Naive thymus-derived CD4-positive, alpha-beta T cell (primary cell): ENCODE measurements around the gene TC2N. TPM values are rescaled to one million over a fixed set of nuclear protein-coding genes. Genes with fewer than 3 reads are reported as not detected.
"Not testable (repeated sequence)": the region's sequence is repeated elsewhere in the genome, so short reads cannot be mapped to it uniquely, and the experiment has no call there.

ENCODE experiments used
- ATAC-seq: fragments of 150-1000 bp; cut with Tn5 transposase; 2 replicates; pipeline ENCODE4 v1.10.0; 2021; ENCODE audit warnings: mild to moderate bottlenecking, moderate library complexity
- CTCF ChIA-PET: fragments of 350-600 bp; sonication (Branson Sonifier 250); formaldehyde crosslinking; loops from one replicate; lab custom pipeline; 2021; ENCODE audit warnings: antibody characterized with exemption; lab: Charles Lee
- POLR2A ChIA-PET: fragments of 350-600 bp; sonication (Branson Sonifier 250); formaldehyde crosslinking; loops from one replicate; lab custom pipeline; 2021; ENCODE audit warnings: antibody characterized with exemption, inconsistent platforms; lab: Charles Lee
- DNase-seq, 9 donors: peaks; one replicate each; pipeline versions ENCODE4 v3.0.0 to v3.0.0-alpha.2; 2020 to 2022; ENCODE audit warnings: mixed read lengths in 1 of 9
- H3K27ac ChIP-seq: one replicate; pipeline ENCODE4 v1.7.0; 2013; ENCODE audit warnings: mild to moderate bottlenecking, low read depth, low read length, moderate library complexity
- H3K27me3 ChIP-seq, 2 donors: one replicate each; pipeline ENCODE4 v1.7.0; 2013; ENCODE audit warnings: low read length in 2 of 2, mild to moderate bottlenecking in 2 of 2, moderate library complexity in 2 of 2; ENCODE audit not compliant: control insufficient read depth in 2 of 2, insufficient read depth in 2 of 2
- H3K36me3 ChIP-seq, 3 experiments: 1 replicate in 2 of 3; 2 replicates in 1 of 3; pipeline ENCODE4 v1.7.0; 2013; ENCODE audit warnings: low read length in 3 of 3, mild to moderate bottlenecking in 3 of 3, moderate library complexity in 1 of 3; ENCODE audit not compliant: insufficient read depth in 3 of 3, control insufficient read depth in 2 of 3
- H3K4me1 ChIP-seq, 2 donors: one replicate each; pipeline ENCODE4 v1.7.0; 2013; ENCODE audit warnings: low read length in 2 of 2, mild to moderate bottlenecking in 2 of 2, moderate library complexity in 1 of 2; ENCODE audit not compliant: control insufficient read depth in 2 of 2, insufficient read depth in 2 of 2
- H3K4me3 ChIP-seq: 2 replicates; pipeline ENCODE4 v1.7.0; 2013; ENCODE audit warnings: mild to moderate bottlenecking, low read length
- H3K9me3 ChIP-seq, 3 experiments: 1 replicate in 2 of 3; 2 replicates in 1 of 3; pipeline ENCODE4 v1.7.0; 2013; ENCODE audit warnings: low read length in 3 of 3; ENCODE audit not compliant: control insufficient read depth in 2 of 3
- H3K27ac Mint-ChIP-seq, 9 donors: one replicate each; pipeline ENCODE4 v1.8.0; 2020 to 2022; ENCODE audit warnings: mixed read lengths in 9 of 9, mild to moderate bottlenecking in 8 of 9, moderate library complexity in 5 of 9, inconsistent platforms in 2 of 9
- H3K27me3 Mint-ChIP-seq, 5 donors: one replicate each; pipeline ENCODE4 v1.8.0; 2021 to 2022; ENCODE audit warnings: mixed read lengths in 5 of 5, mild to moderate bottlenecking in 1 of 5
- H3K36me3 Mint-ChIP-seq, 5 donors: one replicate each; pipeline ENCODE4 v1.8.0; 2020 to 2022; ENCODE audit warnings: mixed read lengths in 5 of 5, mild to moderate bottlenecking in 3 of 5, inconsistent platforms in 1 of 5
- H3K4me1 Mint-ChIP-seq, 7 donors: one replicate each; pipeline ENCODE4 v1.8.0; 2020 to 2022; ENCODE audit warnings: mixed read lengths in 7 of 7, mild to moderate bottlenecking in 3 of 7, inconsistent platforms in 1 of 7
- H3K4me3 Mint-ChIP-seq, 10 donors: one replicate each; pipeline ENCODE4 v1.8.0; 2020 to 2022; ENCODE audit warnings: mild to moderate bottlenecking in 10 of 10, mixed read lengths in 10 of 10, moderate library complexity in 6 of 10, inconsistent platforms in 2 of 10
- H3K9me3 Mint-ChIP-seq, 11 donors: one replicate each; pipeline ENCODE4 v1.8.0; 2020 to 2022; ENCODE audit warnings: mixed read lengths in 11 of 11, mild to moderate bottlenecking in 4 of 11, inconsistent platforms in 1 of 11, moderate library complexity in 1 of 11
- intact Hi-C, 2 donors: fragments of 100-400 bp; cut with micrococcal nuclease; formaldehyde crosslinking; loops; one replicate each; pipeline ENCODE4 v1.15.1; 2023
- polyA plus RNA-seq, 2 donors: library from polyadenylated mRNA; unstranded; fragments of 300-500 nt; fragmentation: Illumina TruSeq; gene quantifications; one replicate each; pipeline ENCODE4 v1.2.3, GENCODE V29; 2021
- total RNA-seq, 6 experiments: library from RNA in 5 of 6; stranded (reverse) in 5 of 6; gene quantifications; 1 replicate in 5 of 6; 2 replicates in 1 of 6; pipeline ENCODE4 v1.2.3 and lab custom pipeline; 2021 to 2026

TC2N gene
- total and polyA plus RNA-seq, 7 experiments from 2014 or later = 158 to 301 (median 193) TPM

- peaks cover 0 to 29% (median 12%) of the 10 kb centered on the region in 3 experiments for H3K9me3 ChIP-seq
- peak overlapping the region in 1 of 10 donors; percentile 45 for H3K4me3 Mint-ChIP-seq
- H3K27me3 Mint-ChIP-seq, H3K4me1 ChIP-seq, H3K27ac ChIP-seq, H3K27me3 ChIP-seq, CTCF ChIA-PET, intact Hi-C loops, DNase-seq, H3K4me3 ChIP-seq, ATAC-seq: not testable (repeated sequence)
- peaks cover 42 to 77% (median 73%) of the 10 kb centered on the region in 5 donors for H3K36me3 Mint-ChIP-seq
- POLR2A ChIA-PET = interaction anchor here (0.8 kb wide), 1 partner anchor 61 kb away, joined by 4 read pairs; the partner anchor contains the start of gene TC2N
- H3K9me3 Mint-ChIP-seq = peaks cover 16 to 55% (median 38%) of the 10 kb centered on the region in 11 donors
- peak overlapping the region in 1 of 9 donors; percentile 24 for H3K27ac Mint-ChIP-seq
- H3K4me1 Mint-ChIP-seq = peaks cover 6 to 48% (median 29%) of the 10 kb centered on the region in 7 donors
- H3K36me3 ChIP-seq = peaks cover 39 to 73% (median 43%) of the 10 kb centered on the region in 3 experiments
These were observed 61.2 kb downstream of the TC2N start for GRCh38 chr14:91806094-91806493.

GRCh38 chr14:91805659-91806058, 61.7 kb downstream of the TC2N start:
- H3K27me3 Mint-ChIP-seq = no peaks in the 10 kb centered on the region
- peaks cover 0 to 3% of the 10 kb centered on the region in 2 donors for H3K4me1 ChIP-seq
- peaks cover 38 to 73% (median 69%) of the 10 kb centered on the region in 5 donors for H3K36me3 Mint-ChIP-seq
- POLR2A ChIA-PET = interaction anchor here (0.6 to 1.8 kb wide), 5 partner anchors 17 to 561 kb away, joined by 3 to 6 read pairs (median 4); partner anchors contain the start of gene TC2N
- no peak for DNase-seq
- peaks cover 35 to 69% (median 38%) of the 10 kb centered on the region in 3 experiments for H3K36me3 ChIP-seq
- intact Hi-C loops = no loop called here
- CTCF ChIA-PET = no interaction called here
- H3K9me3 Mint-ChIP-seq = peaks cover 16 to 51% (median 34%) of the 10 kb centered on the region in 11 donors
- H3K9me3 ChIP-seq = peaks cover 0 to 29% (median 12%) of the 10 kb centered on the region in 3 experiments
- no peak overlapping the region for H3K27ac Mint-ChIP-seq
- H3K27me3 ChIP-seq = no peaks in the 10 kb centered on the region
- no peak for ATAC-seq
- no peak overlapping the region for H3K4me3 Mint-ChIP-seq
- H3K4me3 ChIP-seq = no peak overlapping the region
- H3K27ac ChIP-seq = no peak overlapping the region
- peaks cover 6 to 45% (median 29%) of the 10 kb centered on the region in 7 donors for H3K4me1 Mint-ChIP-seq

- no peak overlapping the region for H3K4me3 ChIP-seq
- POLR2A ChIA-PET = interaction anchor here (0.6 to 1.7 kb wide), 5 partner anchors 11 to 110 kb away, joined by 3 to 4 read pairs (median 3); partner anchors contain the start of gene TC2N
- Mint-ChIP-seq H3K27ac (peak overlapping the region in 3 of 9 donors; percentile 8 to 61 (median 40)), H3K9me3 (peaks cover 3 to 8% (median 6%) of the 10 kb centered on the region in 11 donors), H3K4me1 (peaks cover 6 to 46% (median 34%) of the 10 kb centered on the region in 7 donors), H3K4me3 (no peak overlapping the region), H3K36me3 (peaks cover 8 to 43% (median 34%) of the 10 kb centered on the region in 5 donors), H3K27me3 (no peaks in the 10 kb centered on the region)
- peaks cover 0 to 5% (median 2%) of the 10 kb centered on the region in 3 experiments for H3K9me3 ChIP-seq
- intact Hi-C loops = no loop called here
- H3K27me3 ChIP-seq = no peaks in the 10 kb centered on the region
- DNase-seq (no peak), ATAC-seq (no peak)
- peaks cover 0 to 7% of the 10 kb centered on the region in 2 donors for H3K4me1 ChIP-seq
- peak overlapping the region; percentile 21 for H3K27ac ChIP-seq
- H3K36me3 ChIP-seq = peaks cover 14 to 30% (median 14%) of the 10 kb centered on the region in 3 experiments
- CTCF ChIA-PET = interaction anchor here (1.1 to 1.5 kb wide), 2 partner anchors 10 to 110 kb away, joined by 4 to 5 read pairs; no protein-coding TSS in a partner anchor
These were observed 66.0 kb downstream of the TC2N start for GRCh38 chr14:91801358-91801757.

GRCh38 chr14:91796617-91797347, 70.6 kb downstream of the TC2N start:
- no peak for DNase-seq
- Histone ChIP-seq H3K4me3 (no peak overlapping the region), H3K4me1 (peaks cover 0 to 12% of the 10 kb centered on the region in 2 donors), H3K9me3 (no peaks in the 10 kb centered on the region), H3K27me3 (no peaks in the 10 kb centered on the region), H3K36me3 (peaks cover 14 to 42% (median 29%) of the 10 kb centered on the region in 3 experiments), H3K27ac (no peak overlapping the region)
- peak overlapping the region in 6 of 9 donors; percentile 46 to 83 (median 69) for H3K27ac Mint-ChIP-seq
- peaks cover 8 to 50% (median 43%) of the 10 kb centered on the region in 5 donors for H3K36me3 Mint-ChIP-seq
- H3K27me3 Mint-ChIP-seq = no peaks in the 10 kb centered on the region
- peaks cover 2 to 39% (median 15%) of the 10 kb centered on the region in 7 donors for H3K4me1 Mint-ChIP-seq
- intact Hi-C loops = loop anchor here in 1 of 2 donors (5.0 kb wide), 1 partner anchor 36 kb away; no protein-coding TSS in a partner anchor
- ATAC-seq = no peak
- ChIA-PET POLR2A (interaction anchor here (1.0 to 1.8 kb wide), 2 partner anchors 38 to 77 kb away, joined by 4 to 5 read pairs; no protein-coding TSS in a partner anchor), CTCF (no interaction called here)
- no peaks in the 10 kb centered on the region for H3K9me3 Mint-ChIP-seq
- no peak overlapping the region for H3K4me3 Mint-ChIP-seq

- Mint-ChIP-seq H3K9me3 (no peaks in the 10 kb centered on the region), H3K4me3 (no peak overlapping the region), H3K27ac (peak overlapping the region in 7 of 9 donors; percentile 16 to 79 (median 46)), H3K4me1 (peaks cover 2 to 37% (median 15%) of the 10 kb centered on the region in 7 donors), H3K36me3 (peaks cover 14 to 56% (median 46%) of the 10 kb centered on the region in 5 donors), H3K27me3 (no peaks in the 10 kb centered on the region)
- Histone ChIP-seq H3K4me1 (peaks cover 0 to 7% of the 10 kb centered on the region in 2 donors), H3K27me3 (no peaks in the 10 kb centered on the region), H3K27ac (no peak overlapping the region), H3K9me3 (no peaks in the 10 kb centered on the region), H3K4me3 (no peak overlapping the region), H3K36me3 (peaks cover 14 to 52% (median 30%) of the 10 kb centered on the region in 3 experiments)
- CTCF ChIA-PET = no interaction called here
- DNase-seq = no peak
- POLR2A ChIA-PET = interaction anchor here (0.6 to 1.2 kb wide), 3 partner anchors 13 to 88 kb away, joined by 3 read pairs; no protein-coding TSS in a partner anchor
- no peak for ATAC-seq
- intact Hi-C loops = no loop called here
These were observed 73.6 kb downstream of the TC2N start for GRCh38 chr14:91793704-91794103.

- peaks cover 7 to 57% (median 40%) of the 10 kb centered on the region in 3 experiments for H3K36me3 ChIP-seq
- no peaks in the 10 kb centered on the region for H3K4me1 ChIP-seq
- H3K4me3 ChIP-seq = no peak overlapping the region
- Mint-ChIP-seq H3K27me3 (no peaks in the 10 kb centered on the region), H3K9me3 (no peaks in the 10 kb centered on the region), H3K4me1 (peaks cover 0 to 14% (median 5%) of the 10 kb centered on the region in 7 donors), H3K27ac (peak overlapping the region in 5 of 9 donors; percentile 7 to 56 (median 45)), H3K36me3 (peaks cover 6 to 47% (median 36%) of the 10 kb centered on the region in 5 donors), H3K4me3 (no peak overlapping the region)
- H3K27me3 ChIP-seq = no peaks in the 10 kb centered on the region
- intact Hi-C loops = loop anchor here in 1 of 2 donors (10.0 kb wide), 1 partner anchor 301 kb away; no protein-coding TSS in a partner anchor
- ChIA-PET CTCF (interaction anchor here (0.9 to 1.4 kb wide), 3 partner anchors 18 to 125 kb away, joined by 3 to 4 read pairs (median 3); no protein-coding TSS in a partner anchor), POLR2A (interaction anchor here (0.6 to 1.8 kb wide), 3 partner anchors 15 to 81 kb away, joined by 3 to 6 read pairs (median 3); partner anchors contain the start of gene TC2N)
- no peak for DNase-seq
- ATAC-seq = no peak
- H3K27ac ChIP-seq = no peak overlapping the region
- H3K9me3 ChIP-seq = no peaks in the 10 kb centered on the region
These were observed 81.1 kb downstream of the TC2N start for GRCh38 chr14:91786188-91786587.
